GM21423 (cell line): ENCODE results near the gene P4HA2.
A peak's percentile ranks its signal among the peaks of the same experiment; 100 is the strongest.

Source experiments
- ATAC-seq: cut with Tn5 transposase; IDR thresholded peaks from one replicate; pipeline ENCODE4 v1.9.1; 2021; ENCODE audit warnings: mild to moderate bottlenecking, moderate library complexity; ENCODE audit not compliant: unreplicated experiment

Gene P4HA2

GRCh38 chr5:132265336-132266030 lies 37.8 kb upstream of the P4HA2 start:
- ATAC-seq = no peak

- no peak for ATAC-seq
These were observed 37.1 kb upstream of the P4HA2 start for GRCh38 chr5:132264546-132265335.

DNA sequence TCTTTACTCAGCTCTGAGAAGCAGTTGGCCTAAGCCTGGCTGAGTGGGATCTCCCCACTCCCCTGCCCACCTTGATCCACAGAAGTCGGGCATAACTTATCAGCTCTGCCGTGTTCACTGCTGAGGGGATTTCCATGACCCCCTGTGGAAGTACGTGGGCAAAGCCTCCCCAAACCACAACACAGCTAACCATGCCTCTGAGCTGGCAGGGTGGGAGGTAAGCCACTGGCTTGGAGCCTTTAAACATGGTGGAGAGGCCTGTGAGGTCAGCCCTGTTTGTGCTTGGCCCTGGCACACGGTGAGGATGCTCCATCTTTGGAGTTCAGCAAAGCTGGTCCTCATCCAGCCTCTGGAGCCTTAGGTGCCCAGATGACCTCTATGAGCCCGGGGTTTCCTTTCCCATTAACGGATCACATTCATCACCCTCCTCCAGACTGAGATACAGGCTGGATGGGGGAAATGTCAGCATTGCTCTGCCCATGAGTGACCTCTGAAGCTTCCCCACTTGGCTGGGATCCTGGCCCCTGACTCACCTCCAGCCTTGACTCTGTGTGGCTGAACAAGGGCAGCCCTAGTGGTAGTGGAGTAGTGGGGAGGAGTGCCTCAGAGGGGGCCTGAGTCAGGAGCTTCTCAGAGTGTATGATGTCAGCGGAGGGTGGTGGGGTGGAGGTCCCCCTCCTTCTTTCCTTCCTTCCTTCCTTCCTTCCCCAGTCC lies 36.1 kb upstream of the P4HA2 start:
- ATAC-seq = no peak

DNA sequence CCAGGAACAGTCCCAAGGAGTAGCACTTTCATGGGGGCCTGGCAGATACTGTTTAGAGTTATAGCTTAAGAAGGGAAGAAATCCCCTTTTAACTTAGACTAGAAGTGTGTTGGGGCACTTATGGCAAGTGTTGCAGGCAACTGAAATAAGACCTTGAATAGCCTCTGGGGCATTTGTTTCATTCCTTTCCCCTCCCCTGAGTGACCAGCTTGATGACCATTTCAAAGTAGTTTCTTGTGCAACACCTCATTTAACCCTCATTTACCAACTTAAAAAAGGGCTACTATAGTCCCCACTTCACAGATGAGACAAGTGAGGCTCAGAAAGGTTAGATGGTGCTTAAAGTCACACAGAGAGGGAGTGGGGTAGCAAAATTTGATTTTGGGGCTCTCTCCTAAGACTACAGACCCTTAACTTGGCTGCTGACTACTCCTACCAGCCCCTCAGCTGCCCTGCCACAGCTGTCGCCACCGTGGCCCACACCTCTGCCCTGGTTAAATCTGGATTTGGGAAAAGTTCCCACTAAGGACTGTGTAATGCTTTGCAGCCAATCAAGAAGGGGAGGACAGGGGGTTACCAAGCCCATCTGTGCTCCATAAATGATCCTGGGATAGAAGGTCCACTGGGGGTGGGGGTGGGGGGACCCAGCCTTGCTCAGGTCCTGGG lies 35.4 kb upstream of the P4HA2 start:
- no peak for ATAC-seq

DNA sequence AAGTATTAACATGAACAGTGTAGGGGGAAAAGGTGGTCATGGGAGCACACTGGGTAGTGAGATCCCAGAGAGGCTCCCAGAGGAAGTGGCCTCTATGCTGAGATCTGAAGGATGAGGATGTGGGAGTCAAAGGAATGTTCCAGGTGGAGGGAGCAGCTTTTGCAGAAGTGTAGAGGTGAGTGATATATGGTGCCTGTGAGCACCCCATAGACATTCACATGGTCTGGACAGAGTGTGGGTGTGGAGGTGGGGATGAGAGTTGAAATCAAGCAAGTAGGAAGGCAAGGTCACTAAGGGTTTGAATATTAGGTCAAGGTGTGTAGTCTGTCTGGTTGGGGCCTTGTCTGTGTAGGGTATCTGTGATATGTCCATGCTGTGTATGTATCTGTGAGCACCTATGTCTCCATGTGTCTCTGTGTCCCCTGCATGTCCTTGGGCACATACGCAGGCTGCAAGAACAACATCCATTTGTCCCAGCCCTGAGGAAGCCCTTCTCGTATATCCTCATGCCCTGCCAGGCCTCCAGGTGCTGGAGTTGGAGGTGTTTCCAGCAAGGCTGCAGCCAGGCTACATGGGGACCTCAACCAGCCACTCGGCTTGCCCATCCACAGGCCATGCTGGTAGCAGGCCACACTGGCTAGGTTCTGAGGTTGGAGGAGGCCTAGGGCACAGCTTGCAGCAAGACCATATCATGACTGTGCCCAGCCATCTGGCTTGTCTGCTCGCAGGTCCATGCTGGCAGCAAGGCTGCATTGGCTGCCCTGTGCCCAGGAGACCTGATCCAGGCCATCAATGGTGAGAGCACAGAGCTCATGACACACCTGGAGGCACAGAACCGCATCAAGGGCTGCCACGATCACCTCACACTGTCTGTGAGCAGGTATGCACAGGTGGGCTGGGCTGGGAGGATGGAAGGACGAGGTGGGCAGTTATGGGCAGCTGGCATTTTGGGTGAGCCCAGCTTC lies 34.5 kb upstream of the P4HA2 start:
- ATAC-seq = no peak

GRCh38 chr5:132260714-132261551 lies 33.3 kb upstream of the P4HA2 start:
- ATAC-seq = peak; percentile 51

- ATAC-seq = no peak
These were observed 32.4 kb upstream of the P4HA2 start for GRCh38 chr5:132260051-132260450.

DNA sequence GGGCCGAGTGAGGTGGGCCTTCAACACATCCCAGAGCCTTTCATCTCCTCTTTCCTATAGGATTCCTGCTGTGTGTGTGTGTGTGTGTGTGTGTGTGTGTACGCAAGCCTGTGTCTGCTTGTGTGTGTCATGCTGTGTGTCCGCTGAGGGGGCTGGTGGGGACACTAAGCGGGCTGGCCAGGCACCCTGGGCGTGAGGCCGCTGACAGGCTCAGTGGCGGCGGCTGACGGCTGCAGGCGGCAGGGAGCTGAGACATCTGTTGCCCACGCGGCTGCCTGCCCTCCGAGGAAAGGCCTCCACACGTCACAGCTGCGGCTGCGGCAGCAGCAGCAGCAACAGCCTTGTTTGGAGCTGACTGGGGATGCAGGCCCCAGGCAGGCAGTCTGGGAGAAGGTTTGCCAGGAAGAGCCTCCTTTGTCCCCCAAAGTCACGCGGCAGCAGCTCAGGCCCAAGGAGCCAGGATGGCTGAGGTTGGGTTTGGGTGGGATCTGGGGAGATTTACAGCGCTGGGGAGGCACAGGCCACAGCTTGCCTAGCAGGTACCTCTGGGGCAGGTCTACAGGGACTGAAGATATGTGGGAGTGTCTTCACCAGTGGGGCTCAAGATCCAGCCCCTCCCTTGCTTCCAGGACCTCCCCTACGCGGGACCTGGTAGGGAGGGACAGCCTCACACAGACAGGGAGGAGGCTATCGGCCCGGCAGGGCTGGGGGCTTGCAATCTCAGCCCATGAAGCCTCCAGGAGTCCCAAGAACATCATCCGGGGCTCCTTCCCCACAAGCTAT lies 31.6 kb upstream of the P4HA2 start:
- no peak for ATAC-seq

GRCh38 chr5:132258102-132259068 lies 30.7 kb upstream of the P4HA2 start:
- no peak for ATAC-seq

- ATAC-seq = no peak
These were observed 29.8 kb upstream of the P4HA2 start, which contains the start of gene PDLIM4 for GRCh38 chr5:132257131-132258101. Gene PDLIM4 (plus strand): TSS chr5:132257696. CDS start chr5:132257735, 39 bp downstream.

GRCh38 chr5:132256783-132257130 lies 29.1 kb upstream of the P4HA2 start:
- ATAC-seq = no peak

DNA sequence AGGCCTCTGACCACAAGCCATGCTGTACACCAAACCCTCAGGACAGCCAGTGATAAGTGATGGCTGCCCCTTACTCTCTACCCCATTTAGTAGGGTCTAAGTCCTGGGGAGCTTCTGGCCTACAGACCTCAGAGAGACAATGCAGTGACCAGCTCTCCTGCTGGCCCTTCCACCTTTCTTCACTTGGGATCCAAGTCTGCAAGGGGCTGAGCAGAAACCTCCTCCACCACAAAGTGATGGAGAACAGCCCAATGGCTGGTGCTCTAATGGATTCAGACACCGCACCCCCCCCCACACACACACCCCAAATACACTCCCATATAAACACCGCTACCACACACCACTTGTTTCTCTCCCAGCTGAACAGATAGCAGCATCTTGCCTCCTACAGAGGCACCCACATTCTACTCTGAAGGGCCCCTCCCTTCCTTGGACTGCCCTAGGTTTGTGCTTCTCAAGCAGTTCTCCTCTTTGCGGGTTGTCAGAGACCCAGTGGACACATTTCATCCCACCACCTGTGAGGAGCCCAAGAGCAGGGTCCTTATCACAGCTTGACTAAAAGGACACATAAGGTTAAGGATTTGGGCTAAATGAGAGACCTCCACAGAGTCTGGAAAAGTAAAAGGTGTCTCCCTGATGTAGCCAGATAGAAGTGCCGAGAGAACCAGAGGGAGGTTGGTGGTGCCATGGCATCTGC lies 28.6 kb upstream of the P4HA2 start:
- ATAC-seq = no peak

GRCh38 chr5:132254321-132254977 lies 26.8 kb upstream of the P4HA2 start:
- no peak for ATAC-seq

GRCh38 chr5:132253452-132254320 lies 26.0 kb upstream of the P4HA2 start:
- ATAC-seq = no peak
